IPS DF 4.7 (cell line): ENCODE measurements around the gene TP53I11.

ENCODE experiments used
- DNase-seq: peaks from one replicate; pipeline ENCODE4 v3.0.0-alpha.2; 2013; ENCODE audit warnings: low spot score; ENCODE audit errors: extremely low read depth

The TP53I11 gene

GRCh38 chr11:44887636-44888035 lies 63.0 kb downstream of the TP53I11 start:
- no peak for DNase-seq

- DNase-seq = no peak
Observed at GRCh38 chr11:44886790-44887140, 63.9 kb downstream of the TP53I11 start.

- DNase-seq = no peak
Observed at GRCh38 chr11:44885919-44886789, 64.5 kb downstream of the TP53I11 start.

GRCh38 chr11:44885065-44885810 lies 65.4 kb downstream of the TP53I11 start:
- DNase-seq = no peak

GRCh38 chr11:44884056-44884455 lies 66.6 kb downstream of the TP53I11 start:
- DNase-seq = no peak

GRCh38 chr11:44883277-44883676 lies 67.4 kb downstream of the TP53I11 start:
- no peak for DNase-seq
